HG03175 (cell line): ENCODE data around the gene COL2A1.

Experiments
- ATAC-seq: cut with Tn5 transposase; IDR thresholded peaks from one replicate; pipeline ENCODE4 v1.9.1; 2021; ENCODE audit warnings: mild to moderate bottlenecking, moderate library complexity; ENCODE audit not compliant: unreplicated experiment

Gene COL2A1

DNA sequence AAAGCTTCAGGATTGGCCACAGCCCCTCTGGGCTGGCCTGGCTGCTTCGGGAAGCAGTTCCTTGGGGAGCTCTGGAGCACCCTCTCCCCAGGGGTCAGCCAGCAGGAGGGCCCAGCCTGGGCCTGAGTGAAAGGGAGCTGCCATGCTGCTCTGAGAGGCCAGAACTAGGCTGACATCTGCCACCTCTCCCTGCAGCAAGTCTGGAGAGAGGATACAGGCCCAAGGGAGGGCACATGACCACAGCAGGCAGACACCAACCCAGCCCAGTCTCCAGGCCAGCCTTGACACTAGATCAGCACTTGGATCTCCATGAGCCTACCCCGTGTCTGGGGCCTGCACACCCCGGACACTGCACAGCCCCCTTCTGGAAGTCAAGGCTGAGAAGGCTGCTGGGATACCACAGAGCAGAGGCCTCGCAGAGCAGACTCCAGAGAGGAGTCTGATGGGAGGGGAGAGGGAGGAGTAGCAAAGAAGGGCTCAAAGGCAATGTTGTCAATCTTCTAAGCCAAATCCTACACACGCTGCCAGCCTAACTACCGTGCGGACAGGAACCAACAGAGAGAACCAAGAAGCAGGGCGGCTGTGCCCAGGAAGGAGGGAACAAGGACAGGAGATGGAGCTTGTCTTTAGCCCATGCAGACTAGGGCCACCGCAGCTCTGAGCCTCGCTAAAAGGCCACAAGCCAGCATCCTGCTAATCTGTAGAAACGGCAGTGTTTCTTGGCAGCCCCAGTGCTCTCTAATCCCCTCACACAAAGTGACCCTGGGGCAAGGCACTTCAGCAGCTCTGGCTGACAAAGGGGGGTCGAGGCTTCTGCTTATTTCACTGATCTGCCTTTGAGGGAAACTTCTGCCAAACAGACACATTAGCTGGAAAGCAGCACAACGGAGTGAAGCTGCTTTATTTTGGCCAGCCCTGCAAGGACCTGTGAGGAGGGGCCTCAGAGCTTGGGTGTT is 12.9 kb downstream of the COL2A1 start:
- ATAC-seq = no peak

DNA sequence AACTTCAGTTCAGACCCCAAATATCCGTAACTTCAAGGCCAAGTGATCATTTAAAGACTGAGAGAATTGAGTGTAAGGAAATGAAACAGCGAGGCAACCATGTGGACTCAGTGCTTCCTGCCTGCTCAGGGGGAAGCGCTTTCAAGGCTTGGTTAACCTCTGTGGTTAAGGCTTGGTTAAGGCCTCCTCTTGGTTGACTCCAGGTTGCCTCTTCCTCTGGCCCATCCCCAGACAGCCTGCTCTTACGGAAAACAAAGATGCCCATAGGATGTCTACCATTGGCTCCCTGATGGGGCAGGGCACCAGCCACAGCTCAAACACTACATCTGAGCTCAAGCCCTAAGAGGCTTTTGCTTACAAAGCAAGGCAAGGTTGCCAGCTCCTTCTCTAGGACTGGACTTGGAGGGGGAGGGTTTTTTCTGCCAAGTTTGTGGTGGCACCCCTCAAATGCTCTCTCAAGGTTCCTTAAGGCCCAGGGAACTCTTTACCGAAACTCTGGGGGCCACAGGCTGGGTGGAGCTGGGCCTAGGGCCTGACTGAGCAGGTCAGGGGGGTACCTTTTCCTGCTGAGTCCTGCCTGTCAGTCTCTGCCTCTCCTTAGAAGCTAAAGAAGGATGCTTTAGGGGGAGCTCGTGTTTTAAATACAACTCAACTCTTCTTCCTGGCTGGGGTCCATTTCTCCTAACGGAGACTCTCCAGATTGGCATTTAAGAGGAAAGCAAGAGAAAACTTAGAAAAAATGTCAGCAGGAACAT is 13.7 kb downstream of the COL2A1 start:
- ATAC-seq = peak; percentile 95

DNA sequence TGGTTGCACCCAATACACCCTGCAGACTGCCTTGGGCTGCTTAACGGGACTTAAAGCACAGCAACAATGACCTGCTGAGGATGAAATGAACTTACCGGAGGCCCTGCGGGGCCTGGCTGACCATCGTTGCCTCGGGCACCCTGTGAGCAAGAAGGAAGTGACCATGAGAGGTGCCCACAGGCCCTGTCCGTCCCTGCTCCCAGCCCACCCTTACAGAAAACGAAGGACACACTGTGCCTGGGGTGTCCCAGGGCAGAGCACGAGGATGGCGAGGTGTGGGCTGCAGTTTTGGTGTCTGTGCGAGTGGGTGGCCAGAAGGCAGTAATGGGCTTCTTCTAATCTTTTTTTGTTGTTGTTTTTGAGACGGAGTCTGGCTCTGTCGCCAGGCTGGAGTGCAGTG is 14.6 kb downstream of the COL2A1 start:
- ATAC-seq = no peak

DNA sequence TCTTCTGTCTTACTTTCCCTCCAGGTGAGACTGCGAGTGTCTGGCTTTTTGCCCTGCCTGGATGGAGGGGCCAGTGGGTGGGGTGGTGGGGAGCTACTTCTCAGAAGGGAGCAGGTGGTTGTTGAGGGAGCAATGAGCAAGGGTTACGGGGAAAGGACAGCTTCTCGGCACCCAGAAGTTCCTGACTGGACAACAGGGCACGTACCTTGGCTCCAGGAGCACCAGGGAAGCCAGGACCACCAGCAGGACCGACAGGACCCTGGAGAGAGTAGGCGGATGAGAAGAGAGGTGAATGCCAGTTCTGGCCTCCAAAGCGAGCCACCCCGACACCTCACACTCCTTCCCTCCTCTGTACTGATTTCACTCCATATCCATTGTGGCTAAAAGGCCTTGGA is 15.3 kb downstream of the COL2A1 start:
- ATAC-seq = no peak

DNA sequence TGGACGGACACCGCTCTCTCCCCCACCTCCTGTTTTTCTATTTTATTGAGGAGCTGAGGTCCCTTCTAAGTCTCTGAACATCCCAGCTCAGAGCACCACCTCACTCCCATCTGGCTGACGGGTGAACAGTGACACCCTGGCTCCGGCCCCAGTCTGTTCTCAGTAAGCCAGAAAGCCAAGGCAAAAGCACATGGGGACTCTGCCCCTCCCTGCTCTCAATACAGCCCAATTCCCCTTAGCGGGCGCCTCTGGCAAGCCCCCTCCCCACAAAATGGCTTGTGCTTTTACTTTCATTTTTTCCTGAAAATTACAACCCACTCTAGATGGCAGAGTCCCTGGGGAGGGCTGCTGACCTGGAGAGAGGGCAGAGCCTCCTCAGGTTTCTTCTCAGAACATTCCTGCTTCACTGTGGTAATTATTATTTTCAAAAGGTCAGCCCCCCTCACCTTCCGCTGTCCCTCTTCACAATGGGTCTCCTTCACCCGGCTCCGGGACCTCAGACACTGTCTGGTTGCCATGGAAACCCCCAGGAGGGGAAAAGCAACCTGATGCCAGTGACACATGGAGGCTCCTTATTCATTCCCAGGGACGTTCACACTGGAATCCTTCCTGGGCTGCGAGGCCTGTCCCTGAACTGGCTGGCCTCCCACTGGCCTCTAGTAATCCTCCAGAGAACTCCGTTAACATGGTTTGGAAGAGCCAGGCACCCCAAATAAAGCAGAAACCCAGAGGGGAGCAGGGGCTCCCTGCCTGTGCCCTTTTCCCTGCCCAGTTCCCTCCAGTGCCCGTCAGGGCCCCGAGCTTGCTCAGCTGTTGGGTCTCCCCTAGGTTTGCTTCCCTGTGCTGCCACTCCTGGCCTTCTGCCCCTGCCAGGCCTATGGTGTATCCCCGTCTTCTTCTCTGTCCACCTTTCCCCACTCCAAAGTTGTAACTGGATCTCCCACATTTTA is 15.9 kb downstream of the COL2A1 start:
- no peak for ATAC-seq

DNA sequence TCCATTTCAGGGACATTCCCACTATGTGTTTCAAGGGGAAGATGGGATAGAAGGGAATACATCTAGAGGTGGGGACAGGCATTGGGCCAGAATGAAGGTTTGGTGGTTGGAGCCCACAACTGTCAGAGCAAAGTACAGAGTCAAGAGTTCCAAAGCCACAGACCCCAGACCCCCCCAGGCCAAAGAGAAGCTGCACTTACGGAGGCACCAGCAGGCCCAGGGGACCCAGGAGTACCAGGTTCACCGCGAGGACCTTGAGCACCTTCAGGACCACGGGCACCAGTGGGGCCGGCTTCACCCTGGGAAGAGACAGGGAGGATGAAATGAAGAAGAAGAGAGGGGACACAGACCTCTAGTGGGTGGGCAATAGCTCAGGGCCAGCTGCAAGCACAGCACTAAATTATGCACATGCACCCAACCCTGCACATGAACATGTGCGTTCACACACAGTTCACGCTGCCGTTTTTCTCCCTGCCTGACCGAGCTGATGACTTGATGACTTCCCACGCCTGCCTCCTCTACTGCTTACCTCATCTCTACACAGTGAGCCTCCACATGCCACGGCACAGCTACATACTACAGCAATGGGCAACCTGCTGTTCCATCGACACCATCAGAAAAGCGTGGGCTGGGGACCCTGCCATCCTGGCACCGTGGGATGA is 16.7 kb downstream of the COL2A1 start:
- no peak for ATAC-seq

DNA sequence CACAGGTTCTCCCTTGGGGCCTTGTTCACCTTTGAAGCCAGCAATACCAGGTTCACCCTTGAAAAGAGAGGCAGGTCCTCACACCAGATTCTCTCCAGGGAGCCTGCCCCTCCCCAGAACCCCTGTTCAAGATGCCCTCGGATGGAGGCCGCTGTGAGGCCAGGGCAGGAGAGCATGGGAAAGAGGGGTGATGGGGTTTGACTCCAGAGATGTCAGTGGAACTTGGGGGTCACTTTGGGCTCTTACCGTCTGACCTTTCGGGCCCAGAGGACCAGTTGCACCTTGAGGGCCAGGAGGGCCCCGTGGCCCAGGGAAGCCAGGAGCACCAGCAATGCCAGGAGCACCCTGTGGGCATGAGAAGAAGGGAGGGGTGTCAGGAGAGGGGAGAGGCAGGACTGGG is 17.4 kb downstream of the COL2A1 start:
- no peak for ATAC-seq

DNA sequence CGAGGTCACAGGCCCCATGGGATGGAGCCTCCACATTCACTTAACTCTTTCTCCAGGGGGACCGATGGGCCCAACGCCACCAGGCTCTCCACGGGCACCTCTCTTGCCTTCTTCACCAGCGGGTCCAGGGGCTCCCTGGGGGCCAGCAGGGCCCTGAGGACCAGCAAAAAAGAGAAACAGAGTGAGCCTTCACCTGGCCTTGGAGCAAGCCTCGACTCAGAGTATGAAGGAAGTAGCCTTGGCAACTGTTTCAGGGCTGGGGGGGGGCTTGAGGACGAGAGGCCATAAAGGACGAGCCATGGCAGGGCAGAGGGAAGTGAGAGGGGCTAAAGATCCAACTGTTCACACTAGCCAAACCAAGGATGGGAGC is 18.0 kb downstream of the COL2A1 start:
- no peak for ATAC-seq

DNA sequence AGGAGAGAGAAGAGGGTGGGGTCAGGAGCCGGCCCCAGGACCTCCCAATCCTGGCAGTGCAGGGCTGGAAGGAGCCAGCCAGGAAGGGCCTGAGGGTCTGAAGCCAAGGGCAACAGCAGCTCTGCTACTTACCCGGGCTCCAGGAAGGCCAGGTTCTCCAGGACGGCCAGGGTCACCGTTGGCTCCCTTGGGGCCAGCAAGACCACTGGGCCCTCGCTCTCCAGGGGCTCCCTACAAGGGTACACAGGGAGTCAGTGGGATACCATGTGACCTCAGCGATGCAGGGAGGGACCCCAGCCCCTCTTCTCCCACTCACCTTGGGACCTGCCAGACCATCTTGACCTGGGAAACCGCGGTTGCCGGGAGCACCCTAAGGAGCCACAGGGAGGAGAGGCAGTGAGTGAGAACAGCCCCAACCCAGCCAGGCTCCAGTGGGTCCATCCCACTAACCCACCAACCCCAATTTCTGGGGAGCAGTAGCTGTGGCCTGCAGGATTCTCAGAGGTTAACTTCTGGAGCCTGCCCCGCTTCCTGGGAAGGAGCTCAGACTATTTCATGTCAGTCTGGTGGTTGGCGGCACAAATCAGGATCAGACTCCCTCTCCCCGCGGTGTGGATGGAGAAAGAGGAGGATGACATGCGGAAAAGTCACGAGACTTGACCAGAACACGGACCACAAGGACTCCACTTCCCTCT is 18.5 kb downstream of the COL2A1 start:
- no peak for ATAC-seq

DNA sequence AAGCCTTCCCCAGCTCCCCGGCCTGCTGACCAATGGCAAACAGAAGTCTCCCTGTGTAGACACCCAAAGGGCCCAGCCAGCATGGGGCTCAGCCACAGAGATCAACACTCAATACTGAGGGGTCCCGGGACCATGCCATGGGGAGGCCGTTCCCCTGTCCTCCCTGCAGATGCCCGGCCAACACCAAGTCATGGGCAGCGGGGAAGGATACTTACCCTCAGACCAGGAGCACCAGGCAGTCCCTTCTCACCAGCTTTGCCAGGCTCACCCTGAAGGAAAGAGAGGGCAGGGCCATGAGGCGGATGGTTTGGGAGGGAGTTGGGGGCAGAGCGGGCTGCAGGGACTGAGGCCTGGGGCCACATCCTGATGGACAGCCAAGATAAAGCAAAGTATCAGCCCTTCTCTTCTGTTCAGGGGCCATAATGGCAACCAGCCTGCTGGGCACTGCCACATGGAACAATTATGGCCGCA is 19.9 kb downstream of the COL2A1 start:
- ATAC-seq = no peak

DNA sequence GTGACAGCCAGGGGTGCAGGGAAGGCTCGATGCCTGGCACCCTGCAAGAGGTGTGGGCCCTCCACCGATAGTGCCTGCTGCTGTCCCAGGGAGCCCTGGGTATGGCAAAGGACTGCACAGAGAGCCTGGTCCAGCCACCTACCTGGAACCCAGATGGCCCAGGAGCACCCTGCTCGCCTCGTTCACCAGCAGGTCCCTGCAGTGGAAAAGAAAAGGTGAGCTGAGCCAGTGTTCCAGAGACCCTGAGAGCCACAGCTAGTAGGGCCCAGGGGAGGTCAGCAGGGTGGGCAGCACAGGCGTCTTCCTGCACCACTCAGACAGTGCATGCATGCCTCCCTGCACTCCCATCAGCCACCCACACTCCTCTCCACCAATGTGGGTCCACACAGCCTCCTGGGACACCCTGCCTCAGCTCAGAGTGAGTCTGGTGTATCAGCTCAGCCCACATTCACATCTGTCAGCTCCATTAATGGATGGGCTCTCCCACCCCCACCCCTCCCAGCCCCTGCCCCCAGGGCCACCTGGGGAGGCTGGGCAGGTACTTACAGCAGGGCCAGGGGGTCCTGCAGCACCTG is 20.6 kb downstream of the COL2A1 start:
- ATAC-seq = no peak

DNA sequence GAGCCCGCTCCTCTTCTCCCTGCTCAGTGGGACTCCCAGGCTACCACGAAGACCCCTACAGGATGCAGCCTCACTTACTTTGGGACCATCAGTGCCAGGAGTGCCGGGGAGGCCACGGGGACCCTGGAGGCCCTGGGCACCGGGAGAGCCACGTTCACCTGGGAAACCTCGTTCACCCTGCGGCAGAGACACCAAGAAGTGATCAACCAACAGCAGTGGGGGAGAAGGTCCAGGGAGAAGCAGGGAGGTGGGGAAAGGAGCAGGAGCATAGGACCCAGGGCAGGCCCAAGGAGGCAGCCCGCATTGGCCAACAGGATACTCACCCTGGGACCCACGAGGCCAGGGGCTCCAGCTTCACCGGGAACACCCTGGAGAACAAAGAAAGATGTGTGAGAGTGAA is 21.5 kb downstream of the COL2A1 start:
- no peak for ATAC-seq

DNA sequence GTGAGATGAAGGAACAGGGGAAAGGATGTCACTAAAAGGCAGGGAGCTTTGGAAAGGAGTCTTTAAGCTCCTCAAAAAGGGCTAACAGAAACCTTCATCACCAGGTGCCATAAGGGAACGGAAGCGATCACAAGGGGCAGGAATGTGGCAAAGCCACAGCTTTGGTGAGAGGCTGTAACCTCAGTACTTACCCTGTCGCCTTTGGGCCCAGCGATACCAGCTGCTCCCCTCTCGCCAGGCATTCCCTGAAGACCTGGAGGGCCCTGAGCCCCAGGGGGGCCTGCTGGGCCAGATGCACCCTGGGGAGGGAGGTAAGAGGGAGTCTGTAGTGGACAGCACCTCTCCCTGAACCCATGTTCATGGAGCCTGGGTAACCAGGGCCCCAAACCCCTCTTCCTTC is 22.0 kb downstream of the COL2A1 start:
- no peak for ATAC-seq

DNA sequence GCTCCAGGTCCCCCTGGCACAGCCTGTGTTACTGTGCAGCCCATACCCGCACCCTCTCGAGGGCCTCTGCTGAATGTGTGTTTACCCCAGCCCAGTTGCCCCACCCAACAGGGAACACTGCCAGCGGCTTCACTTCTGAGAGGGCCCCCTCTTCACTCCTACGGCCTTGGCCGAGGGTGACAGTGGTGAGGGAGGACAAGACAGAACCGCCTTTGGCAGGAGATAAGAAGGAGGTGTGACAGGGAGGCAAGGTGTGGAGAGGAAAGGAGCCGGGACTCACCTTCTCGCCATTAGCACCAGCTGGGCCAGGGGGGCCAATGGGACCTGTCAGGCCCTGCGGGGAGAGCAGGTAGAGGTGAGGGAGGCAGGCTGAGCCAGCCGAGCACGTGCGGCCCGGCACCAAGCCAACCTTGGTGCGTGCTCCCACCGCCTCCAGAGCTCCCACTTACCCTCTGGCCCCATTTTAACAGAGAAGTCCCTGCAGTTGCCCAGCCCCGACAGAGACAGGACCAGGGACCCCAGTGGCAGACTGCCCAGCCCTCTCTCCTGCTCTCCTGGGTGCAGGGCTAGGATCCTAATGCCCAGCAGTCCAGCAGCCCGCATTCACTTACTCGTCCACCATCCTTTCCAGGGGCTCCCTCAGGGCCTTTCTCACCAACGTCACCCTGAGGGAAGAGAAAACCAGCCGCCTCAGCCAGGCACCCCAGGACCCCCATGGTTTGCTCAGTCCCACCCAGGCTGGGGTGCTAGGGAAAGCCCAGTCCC is 22.6 kb downstream of the COL2A1 start:
- ATAC-seq = no peak

DNA sequence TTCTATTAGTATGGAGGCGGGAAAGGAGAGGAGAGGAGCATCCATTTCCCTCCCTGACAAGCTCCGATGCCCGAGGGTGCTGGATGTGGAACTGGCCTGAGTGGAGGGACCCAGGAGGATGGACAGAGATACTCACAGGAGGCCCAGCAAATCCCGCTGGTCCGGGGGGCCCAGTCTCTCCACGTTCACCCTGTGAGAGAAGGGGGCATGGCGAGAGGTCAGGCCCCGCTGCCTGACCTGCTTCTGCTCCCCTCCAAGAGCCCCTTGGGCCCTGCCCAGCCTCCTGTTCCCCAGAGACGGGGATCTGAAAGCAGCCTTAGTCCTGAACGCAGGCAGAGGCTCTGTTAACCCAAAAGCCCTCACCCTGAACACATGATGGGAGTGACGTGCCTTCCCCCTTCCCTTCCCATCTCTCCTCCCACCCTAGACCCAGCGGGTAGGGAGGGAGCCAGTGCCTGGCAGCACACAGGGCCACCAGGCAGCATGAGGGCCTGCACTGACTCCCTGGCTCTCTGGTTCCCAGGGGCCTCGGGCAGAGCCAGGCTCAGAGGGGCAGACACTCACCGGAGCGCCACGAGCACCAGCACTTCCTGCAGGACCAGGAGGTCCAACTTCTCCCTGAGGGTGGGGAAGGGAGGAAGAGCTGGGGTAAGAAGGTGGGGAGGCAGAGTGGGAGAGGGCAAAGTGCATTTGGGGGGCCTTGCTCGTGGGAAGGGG is 23.3 kb downstream of the COL2A1 start:
- ATAC-seq = no peak

DNA sequence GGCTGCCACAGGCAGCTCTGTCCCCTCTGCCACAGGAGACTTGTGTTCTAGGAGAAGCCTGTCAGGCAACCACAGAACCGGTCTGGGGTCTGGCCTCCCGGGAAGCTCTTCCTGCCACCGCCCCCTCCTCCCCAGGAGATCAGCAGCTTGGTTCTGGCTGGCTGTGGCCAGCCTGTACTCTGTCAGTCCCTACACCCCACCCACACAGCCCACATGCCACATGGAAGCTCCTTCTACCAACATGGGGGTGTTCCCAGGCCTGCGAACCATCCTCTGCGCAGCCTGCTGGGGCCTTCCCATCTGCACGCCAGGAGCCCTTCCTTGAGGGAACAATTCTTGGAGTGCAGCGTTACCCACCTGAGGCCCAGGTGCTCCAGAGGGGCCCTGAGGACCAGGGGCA is 24.1 kb downstream of the COL2A1 start:
- no peak for ATAC-seq

DNA sequence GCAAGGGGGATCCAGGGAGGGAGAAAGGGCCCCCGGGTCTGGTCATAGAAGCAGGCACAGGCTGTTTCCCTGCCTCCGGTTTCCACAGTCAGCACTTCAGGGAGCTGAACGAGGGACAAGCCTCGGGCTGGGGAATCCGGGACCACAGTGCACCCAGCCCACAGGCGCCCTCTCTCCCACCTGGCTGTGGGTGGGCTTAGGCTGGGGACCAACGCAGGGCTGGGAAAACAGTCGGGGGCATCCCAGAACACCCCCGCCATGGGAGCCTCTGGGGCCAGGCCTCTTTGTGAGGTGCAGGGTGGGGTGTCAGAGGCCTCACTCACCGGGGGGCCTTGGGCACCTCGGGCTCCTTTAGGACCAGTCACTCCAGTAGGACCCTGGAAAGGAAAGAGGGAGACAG is 24.6 kb downstream of the COL2A1 start:
- ATAC-seq = no peak

DNA sequence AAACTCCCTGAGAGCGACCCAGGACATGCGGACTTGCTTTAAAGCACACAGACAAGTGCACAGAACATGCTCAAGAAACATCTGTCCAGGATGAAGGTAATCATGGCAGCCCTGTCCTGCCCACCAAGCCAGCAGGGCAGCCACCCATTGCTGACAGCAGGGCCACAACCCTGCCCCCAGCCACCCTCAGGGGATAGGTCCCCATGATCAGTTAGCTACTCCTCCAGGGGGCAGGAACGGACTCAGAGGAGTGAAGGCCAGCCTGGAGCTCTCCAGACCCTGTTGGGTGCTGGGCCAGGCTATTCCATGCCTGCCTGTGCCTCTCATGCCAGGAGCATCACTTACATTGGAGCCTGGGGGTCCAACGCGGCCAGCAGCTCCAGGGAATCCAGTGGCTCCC is 25.1 kb downstream of the COL2A1 start:
- ATAC-seq = no peak
